ENCODE measurements around the gene PIGT. TPM values are rescaled to one million over a fixed set of nuclear protein-coding genes. Genes with fewer than 3 reads are reported as not detected.

The PIGT gene
- total RNA-seq, 4 donors from 2014 or later = 59.8 to 87.3 (median 67.6) TPM

- 100% methylated on average over 2 of the region's 2 CpGs; no CpG with 5 or more reads in 1 of the 2 donors for WGBS, 2 donors (ENCODE audit: low coverage in 1 of 2)
- H3K36me3 ChIP-seq = peaks cover 0 to 88% of the 10 kb centered on the region in 2 donors
- H3K9me3 ChIP-seq = no peaks in the 10 kb centered on the region
- H3K4me3 ChIP-seq = no peak overlapping the region
- peaks cover 5 to 24% (median 13%) of the 10 kb centered on the region in 3 donors for H3K4me1 ChIP-seq
- no peak overlapping the region for H3K27ac ChIP-seq
- no peaks in the 10 kb centered on the region for H3K27me3 ChIP-seq
- TF ChIP-seq, protein P1, sequence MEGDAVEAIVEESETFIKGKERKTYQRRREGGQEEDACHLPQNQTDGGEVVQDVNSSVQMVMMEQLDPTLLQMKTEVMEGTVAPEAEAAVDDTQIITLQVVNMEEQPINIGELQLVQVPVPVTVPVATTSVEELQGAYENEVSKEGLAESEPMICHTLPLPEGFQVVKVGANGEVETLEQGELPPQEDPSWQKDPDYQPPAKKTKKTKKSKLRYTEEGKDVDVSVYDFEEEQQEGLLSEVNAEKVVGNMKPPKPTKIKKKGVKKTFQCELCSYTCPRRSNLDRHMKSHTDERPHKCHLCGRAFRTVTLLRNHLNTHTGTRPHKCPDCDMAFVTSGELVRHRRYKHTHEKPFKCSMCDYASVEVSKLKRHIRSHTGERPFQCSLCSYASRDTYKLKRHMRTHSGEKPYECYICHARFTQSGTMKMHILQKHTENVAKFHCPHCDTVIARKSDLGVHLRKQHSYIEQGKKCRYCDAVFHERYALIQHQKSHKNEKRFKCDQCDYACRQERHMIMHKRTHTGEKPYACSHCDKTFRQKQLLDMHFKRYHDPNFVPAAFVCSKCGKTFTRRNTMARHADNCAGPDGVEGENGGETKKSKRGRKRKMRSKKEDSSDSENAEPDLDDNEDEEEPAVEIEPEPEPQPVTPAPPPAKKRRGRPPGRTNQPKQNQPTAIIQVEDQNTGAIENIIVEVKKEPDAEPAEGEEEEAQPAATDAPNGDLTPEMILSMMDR (IDR thresholded peaks at IDR 0.05) = no peak
- no peak for ATAC-seq
These were observed 7.8 kb downstream of the PIGT start for GRCh38 chr20:45423700-45424099.

DNA sequence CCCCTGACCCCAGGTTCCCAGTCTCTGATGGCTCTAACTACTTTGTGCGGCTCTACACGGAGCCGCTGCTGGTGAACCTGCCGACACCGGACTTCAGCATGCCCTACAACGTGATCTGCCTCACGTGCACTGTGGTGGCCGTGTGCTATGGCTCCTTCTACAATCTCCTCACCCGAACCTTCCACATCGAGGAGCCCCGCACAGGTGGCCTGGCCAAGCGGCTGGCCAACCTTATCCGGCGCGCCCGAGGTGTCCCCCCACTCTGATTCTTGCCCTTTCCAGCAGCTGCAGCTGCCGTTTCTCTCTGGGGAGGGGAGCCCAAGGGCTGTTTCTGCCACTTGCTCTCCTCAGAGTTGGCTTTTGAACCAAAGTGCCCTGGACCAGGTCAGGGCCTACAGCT, 9.6 kb downstream of the PIGT start:
- ATAC-seq = no peak
- no peaks in the 10 kb centered on the region for H3K27me3 ChIP-seq
- H3K4me3 ChIP-seq = no peak overlapping the region
- WGBS, 2 donors (ENCODE audit: low coverage in 1 of 2) = 0 to 95% methylated on average over 1 to 8 of the region's 17 CpGs
- H3K9me3 ChIP-seq = no peaks in the 10 kb centered on the region
- TF ChIP-seq, protein P1 (IDR thresholded peaks at IDR 0.05) = no peak
- no peak for TF ChIP-seq POLR2A (IDR thresholded peaks at IDR 0.05)
- no peak for TF ChIP-seq POLR2AphosphoS5 (IDR thresholded peaks at IDR 0.05)
- no peak for TF ChIP-seq EP300 (IDR thresholded peaks at IDR 0.05)
- H3K27ac ChIP-seq = peak overlapping the region in 1 of 4 donors; percentile 30
- peaks cover 0 to 9% (median 0%) of the 10 kb centered on the region in 3 donors for H3K4me1 ChIP-seq
- peaks cover 0 to 69% of the 10 kb centered on the region in 2 donors for H3K36me3 ChIP-seq

DNA sequence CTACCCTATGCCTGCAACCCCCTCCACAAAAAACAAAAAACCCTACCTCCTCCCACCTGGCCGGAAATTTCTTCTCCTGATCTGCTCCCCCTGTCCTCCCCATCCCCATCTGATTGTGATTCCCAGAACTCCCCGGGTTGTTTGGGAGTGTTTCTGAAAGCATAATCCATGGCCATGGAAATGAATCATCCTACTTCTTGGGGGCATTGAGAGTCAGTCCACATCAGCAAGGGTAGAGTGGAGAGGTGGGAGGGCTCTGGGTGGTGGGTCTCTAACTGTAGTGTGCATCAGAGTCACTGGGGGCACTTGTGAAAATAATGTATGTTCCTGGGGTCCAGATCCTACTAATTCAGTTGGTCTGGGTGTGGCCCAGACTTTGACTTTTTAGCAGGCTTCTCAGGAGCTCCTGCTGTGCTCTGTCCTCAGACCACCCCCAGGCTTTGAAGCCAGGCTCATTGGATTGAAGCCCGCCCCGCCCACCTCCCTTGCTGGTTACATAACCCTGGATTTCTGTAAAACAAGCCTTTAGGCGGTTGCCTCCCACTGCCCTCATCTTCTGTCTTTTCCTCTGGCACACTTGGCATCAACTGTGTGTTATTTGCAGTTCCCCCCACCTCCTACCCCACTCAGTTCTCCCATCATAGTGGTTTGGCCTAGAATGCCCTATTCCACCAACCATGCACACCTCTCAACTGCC, 10.5 kb downstream of the PIGT start:
- no peak overlapping the region for H3K4me3 ChIP-seq
- H3K27ac ChIP-seq = peak overlapping the region in 3 of 4 donors; percentile 14 to 30 (median 24)
- H3K27me3 ChIP-seq = no peaks in the 10 kb centered on the region
- peak; percentile 41 for ATAC-seq
- H3K4me1 ChIP-seq = peaks cover 0 to 9% (median 0%) of the 10 kb centered on the region in 3 donors
- no peaks in the 10 kb centered on the region for H3K9me3 ChIP-seq
- TF ChIP-seq POLR2A (IDR thresholded peaks at IDR 0.05) (no peak), EP300 (IDR thresholded peaks at IDR 0.05) (no peak), POLR2AphosphoS5 (IDR thresholded peaks at IDR 0.05) (no peak)
- TF ChIP-seq, protein P1 (IDR thresholded peaks at IDR 0.05) = no peak
- 59 to 69% methylated on average over 2 to 4 of the region's 5 CpGs for WGBS, 2 donors (ENCODE audit: low coverage in 1 of 2)
- peaks cover 0 to 60% of the 10 kb centered on the region in 2 donors for H3K36me3 ChIP-seq

DNA sequence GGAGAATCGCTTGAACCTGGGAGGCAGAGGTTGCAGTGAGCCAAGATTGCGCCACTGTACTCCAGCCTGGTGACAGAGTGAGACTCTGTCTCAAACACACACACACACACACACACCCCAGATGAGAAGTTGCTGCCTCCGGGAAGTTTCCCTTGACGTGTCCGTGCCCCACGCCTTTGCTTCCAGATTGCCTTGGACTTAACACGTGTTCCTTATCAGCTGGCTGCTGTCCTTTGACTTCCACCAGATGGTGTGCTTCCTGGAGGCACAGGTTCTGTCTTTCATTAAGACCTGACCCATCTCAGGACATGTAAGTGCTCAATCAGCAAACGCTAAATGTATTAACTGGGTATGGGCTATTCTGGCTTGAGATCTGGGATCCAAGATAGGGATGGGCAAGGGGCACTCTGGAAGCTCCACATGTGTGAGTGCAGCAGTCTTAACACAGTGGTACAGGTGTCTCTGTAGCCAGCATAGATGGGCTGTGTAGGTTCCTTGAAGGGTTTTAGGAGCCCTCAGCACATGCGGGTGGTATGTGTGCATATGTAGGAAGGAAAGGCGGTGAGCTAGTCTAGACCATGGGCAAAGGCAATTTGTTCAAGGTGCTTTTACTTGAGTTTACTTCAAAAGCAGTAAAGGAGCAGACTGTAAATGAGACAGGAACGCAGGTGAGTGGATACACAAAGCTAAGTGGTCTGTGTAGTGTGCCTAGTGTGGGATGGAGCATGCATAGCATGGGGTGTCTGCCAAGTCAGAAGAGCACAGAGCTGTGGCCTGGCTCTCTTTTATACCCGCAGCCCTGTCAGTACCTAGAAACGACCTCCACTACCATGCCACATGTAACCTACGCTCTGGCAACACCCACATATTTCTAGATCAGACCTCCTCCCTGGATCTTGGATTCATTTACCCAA, 11.6 kb downstream of the PIGT start:
- Histone ChIP-seq H3K4me1 (peaks cover 0 to 9% (median 0%) of the 10 kb centered on the region in 3 donors), H3K4me3 (no peak overlapping the region), H3K9me3 (no peaks in the 10 kb centered on the region), H3K27me3 (no peaks in the 10 kb centered on the region), H3K36me3 (peaks cover 0 to 50% of the 10 kb centered on the region in 2 donors), H3K27ac (no peak overlapping the region)
- 65 to 69% methylated on average over 11 to 12 of the region's 14 CpGs for WGBS, 2 donors (ENCODE audit: low coverage in 1 of 2)
- TF ChIP-seq EP300 (IDR thresholded peaks at IDR 0.05) (no peak), POLR2AphosphoS5 (IDR thresholded peaks at IDR 0.05) (no peak), POLR2A (IDR thresholded peaks at IDR 0.05) (no peak)
- TF ChIP-seq, protein P1 (IDR thresholded peaks at IDR 0.05) = no peak
- ATAC-seq = no peak
